ENCODE results near the gene GCNT4. TPM values are rescaled to one million over a fixed set of nuclear protein-coding genes. Genes with fewer than 3 reads are reported as not detected.

Gene GCNT4
- total RNA-seq, 1 donor from 2014 or later, result 0.37 TPM

GRCh38 chr5:75006865-75007822, 45.2 kb downstream of the GCNT4 start:
- no peaks in the 10 kb centered on the region for H3K36me3 Mint-ChIP-seq (ENCODE audit: low read depth)
- intact Hi-C loops (cut with micrococcal nuclease), result no loop called here

GRCh38 chr5:75005561-75005960, 46.8 kb downstream of the GCNT4 start:
- intact Hi-C loops (cut with micrococcal nuclease), result no loop called here
- Mint-ChIP-seq H3K27ac (no peak overlapping the region), H3K27me3 (ENCODE audit: low read depth) (peaks cover 3% of the 10 kb centered on the region), H3K36me3 (ENCODE audit: low read depth) (no peaks in the 10 kb centered on the region), H3K9me3 (peaks cover 15% of the 10 kb centered on the region), H3K4me3 (ENCODE audit: low read depth) (no peak overlapping the region), H3K4me1 (ENCODE audit: low read depth) (no peaks in the 10 kb centered on the region)
- DNase-seq (ENCODE audit: low spot score), result no peak

More at GRCh38 chr5:75006865-75007822, 45.2 kb downstream of the GCNT4 start:
- Mint-ChIP-seq H3K4me1 (ENCODE audit: low read depth) (no peaks in the 10 kb centered on the region), H3K27me3 (ENCODE audit: low read depth) (no peaks in the 10 kb centered on the region), H3K4me3 (ENCODE audit: low read depth) (no peak overlapping the region), H3K27ac (no peak overlapping the region), H3K9me3 (peaks cover 15% of the 10 kb centered on the region)
- DNase-seq (ENCODE audit: low spot score), result no peak

Other genes with a start within 250 kb of the GCNT4 start
- gene FAM169A, start 186.2 kb downstream of the GCNT4 start, total RNA-seq, result 1.9 and 2.1 TPM in 2 replicates
- 0.11 and 0.28 TPM in 2 replicates for gene ANKRD31, start 184.3 kb upstream of the GCNT4 start, total RNA-seq